Activated naive CD4-positive, alpha-beta T cell treated with anti-CD3 and anti-CD28 coated beads for 36 hours (primary cell): ENCODE measurements around the gene IL1RL1. TPM values are rescaled to one million over a fixed set of nuclear protein-coding genes. Genes with fewer than 3 reads are reported as not detected.
"Not testable (repeated sequence)": the region's sequence is repeated elsewhere in the genome, so short reads cannot be mapped to it uniquely, and the experiment has no call there.

Experiments used
- CTCF ChIA-PET: fragments of 350-600 bp; sonication (Branson Sonifier 250); formaldehyde crosslinking; loops from one replicate; lab custom pipeline; 2021; ENCODE audit warnings: antibody characterized with exemption; lab: Charles Lee
- DNase-seq: peaks from one replicate; pipeline ENCODE4 v3.0.0-alpha.2; 2020
- H3K27ac Mint-ChIP-seq: one replicate; pipeline ENCODE4 v1.8.0; 2021; ENCODE audit warnings: mild to moderate bottlenecking, mixed read lengths
- H3K27me3 Mint-ChIP-seq: one replicate; pipeline ENCODE4 v1.8.0; 2021; ENCODE audit warnings: low read depth, mixed read lengths
- H3K36me3 Mint-ChIP-seq: one replicate; pipeline ENCODE4 v1.8.0; 2021; ENCODE audit warnings: low read depth, mixed read lengths
- H3K4me1 Mint-ChIP-seq: one replicate; pipeline ENCODE4 v1.8.0; 2021; ENCODE audit warnings: low read depth, mixed read lengths
- H3K4me3 Mint-ChIP-seq: one replicate; pipeline ENCODE4 v1.8.0; 2021; ENCODE audit warnings: mild to moderate bottlenecking, moderate library complexity, mixed read lengths
- H3K9me3 Mint-ChIP-seq: one replicate; pipeline ENCODE4 v1.8.0; 2021; ENCODE audit warnings: mixed read lengths
- intact Hi-C: fragments of 100-400 bp; cut with micrococcal nuclease; formaldehyde crosslinking; loops from one replicate; pipeline ENCODE4 v1.15.1; 2023
- total RNA-seq, 2 experiments: library from RNA; stranded (reverse); gene quantifications; one replicate each; pipeline ENCODE4 v1.2.3, GENCODE V29; 2021

IL1RL1 gene
- total RNA-seq, 2 experiments from 2014 or later, result 0.22 to 0.43 TPM

- intact Hi-C loops, result no loop called here
- Mint-ChIP-seq H3K27ac (no peak overlapping the region), H3K27me3 (peaks cover 2% of the 10 kb centered on the region), H3K36me3 (no peaks in the 10 kb centered on the region), H3K4me3 (no peak overlapping the region), H3K4me1 (no peaks in the 10 kb centered on the region), H3K9me3 (no peaks in the 10 kb centered on the region)
- DNase-seq, result no peak
- CTCF ChIA-PET, result interaction anchor here (0.8 kb wide), 1 partner anchor 157 kb away, joined by 3 read pairs; no protein-coding TSS in a partner anchor
Observed at GRCh38 chr2:102315921-102316320, 4.6 kb downstream of the IL1RL1 start.

GRCh38 chr2:102317715-102318114, 6.4 kb downstream of the IL1RL1 start:
- no peaks in the 10 kb centered on the region for H3K36me3 Mint-ChIP-seq
- intact Hi-C loops, result no loop called here
- CTCF ChIA-PET, result interaction anchor here (0.7 kb wide), 1 partner anchor 77 kb away, joined by 3 read pairs; no protein-coding TSS in a partner anchor
- H3K27ac Mint-ChIP-seq, result no peak overlapping the region
- H3K27me3 Mint-ChIP-seq, result no peaks in the 10 kb centered on the region
- no peaks in the 10 kb centered on the region for H3K4me1 Mint-ChIP-seq
- DNase-seq, result no peak
- no peak overlapping the region for H3K4me3 Mint-ChIP-seq
- H3K9me3 Mint-ChIP-seq, result no peaks in the 10 kb centered on the region

GRCh38 chr2:102318437-102318836, 7.1 kb downstream of the IL1RL1 start:
- no peak overlapping the region for H3K4me3 Mint-ChIP-seq
- CTCF ChIA-PET, result no interaction called here
- no peaks in the 10 kb centered on the region for H3K4me1 Mint-ChIP-seq
- H3K9me3 Mint-ChIP-seq, result no peaks in the 10 kb centered on the region
- intact Hi-C loops, result no loop called here
- no peak for DNase-seq
- H3K27ac Mint-ChIP-seq, result no peak overlapping the region
- H3K27me3 Mint-ChIP-seq, result no peaks in the 10 kb centered on the region
- H3K36me3 Mint-ChIP-seq, result no peaks in the 10 kb centered on the region

- intact Hi-C loops, result no loop called here
- H3K4me3 Mint-ChIP-seq, result no peak overlapping the region
- CTCF ChIA-PET, result no interaction called here
Observed at GRCh38 chr2:102321941-102322719, 10.8 kb downstream of the IL1RL1 start.

GRCh38 chr2:102324914-102325313, 13.6 kb downstream of the IL1RL1 start:
- H3K27me3 Mint-ChIP-seq, H3K4me1 Mint-ChIP-seq, H3K9me3 Mint-ChIP-seq, H3K27ac Mint-ChIP-seq, intact Hi-C loops, H3K36me3 Mint-ChIP-seq, DNase-seq, H3K4me3 Mint-ChIP-seq, CTCF ChIA-PET: not testable (repeated sequence)

More at GRCh38 chr2:102321941-102322719, 10.8 kb downstream of the IL1RL1 start:
- Mint-ChIP-seq H3K9me3 (no peaks in the 10 kb centered on the region), H3K36me3 (no peaks in the 10 kb centered on the region), H3K27ac (no peak overlapping the region), H3K27me3 (no peaks in the 10 kb centered on the region), H3K4me1 (no peaks in the 10 kb centered on the region)
- no peak for DNase-seq

GRCh38 chr2:102331311-102331980, 20.1 kb downstream of the IL1RL1 start:
- peaks cover 4% of the 10 kb centered on the region for H3K27me3 Mint-ChIP-seq

GRCh38 chr2:102334486-102334885, 23.1 kb downstream of the IL1RL1 start:
- Mint-ChIP-seq H3K4me1 (peaks cover 10% of the 10 kb centered on the region), H3K27ac (no peak overlapping the region), H3K36me3 (no peaks in the 10 kb centered on the region), H3K9me3 (no peaks in the 10 kb centered on the region), H3K27me3 (peaks cover 4% of the 10 kb centered on the region), H3K4me3 (no peak overlapping the region)
- intact Hi-C loops, result no loop called here
- no peak for DNase-seq
- CTCF ChIA-PET, result interaction anchor here (1.0 kb wide), 1 partner anchor 95 kb away, joined by 3 read pairs; no protein-coding TSS in a partner anchor

More at GRCh38 chr2:102331311-102331980, 20.1 kb downstream of the IL1RL1 start:
- Mint-ChIP-seq H3K4me3 (no peak overlapping the region), H3K27ac (no peak overlapping the region), H3K4me1 (no peaks in the 10 kb centered on the region), H3K9me3 (peaks cover 4% of the 10 kb centered on the region), H3K36me3 (no peaks in the 10 kb centered on the region)
- DNase-seq, result no peak
- CTCF ChIA-PET, result interaction anchor here (0.6 to 1.2 kb wide), 2 partner anchors 47 to 408 kb away, joined by 3 read pairs; no protein-coding TSS in a partner anchor
- intact Hi-C loops, result no loop called here

- H3K27me3 Mint-ChIP-seq, result peaks cover 4% of the 10 kb centered on the region
- no peak overlapping the region for H3K4me3 Mint-ChIP-seq
- H3K9me3 Mint-ChIP-seq, result no peaks in the 10 kb centered on the region
- CTCF ChIA-PET, result no interaction called here
- no peaks in the 10 kb centered on the region for H3K36me3 Mint-ChIP-seq
- no peak overlapping the region for H3K27ac Mint-ChIP-seq
- peaks cover 10% of the 10 kb centered on the region for H3K4me1 Mint-ChIP-seq
- DNase-seq, result no peak
- intact Hi-C loops, result no loop called here
Observed at GRCh38 chr2:102335871-102336366, 24.6 kb downstream of the IL1RL1 start.

GRCh38 chr2:102336502-102336945, 25.2 kb downstream of the IL1RL1 start:
- peaks cover 4% of the 10 kb centered on the region for H3K27me3 Mint-ChIP-seq
- H3K4me1 Mint-ChIP-seq, result peaks cover 10% of the 10 kb centered on the region
- H3K27ac Mint-ChIP-seq, result no peak overlapping the region
- no peaks in the 10 kb centered on the region for H3K36me3 Mint-ChIP-seq
- CTCF ChIA-PET, result interaction anchor here (1.1 kb wide), 1 partner anchor 96 kb away, joined by 5 read pairs; no protein-coding TSS in a partner anchor
- no peaks in the 10 kb centered on the region for H3K9me3 Mint-ChIP-seq
- DNase-seq, result no peak
- intact Hi-C loops, result no loop called here
- no peak overlapping the region for H3K4me3 Mint-ChIP-seq

GRCh38 chr2:102337012-102337411, 25.6 kb downstream of the IL1RL1 start:
- DNase-seq, result no peak
- CTCF ChIA-PET, result interaction anchor here (1.1 kb wide), 1 partner anchor 97 kb away, joined by 5 read pairs; no protein-coding TSS in a partner anchor
- Mint-ChIP-seq H3K9me3 (no peaks in the 10 kb centered on the region), H3K4me3 (no peak overlapping the region), H3K36me3 (no peaks in the 10 kb centered on the region), H3K27ac (no peak overlapping the region), H3K4me1 (peaks cover 10% of the 10 kb centered on the region), H3K27me3 (peaks cover 4% of the 10 kb centered on the region)
- intact Hi-C loops, result no loop called here

GRCh38 chr2:102337481-102338386, 26.4 kb downstream of the IL1RL1 start:
- CTCF ChIA-PET, result interaction anchor here (1.1 kb wide), 1 partner anchor 98 kb away, joined by 5 read pairs; no protein-coding TSS in a partner anchor
- no peak for DNase-seq
- Mint-ChIP-seq H3K36me3 (no peaks in the 10 kb centered on the region), H3K27ac (no peak overlapping the region), H3K4me3 (no peak overlapping the region), H3K4me1 (peaks cover 10% of the 10 kb centered on the region), H3K27me3 (peaks cover under 1% of the 10 kb centered on the region), H3K9me3 (no peaks in the 10 kb centered on the region)
- intact Hi-C loops, result no loop called here
